ENCODE measurements around the gene CCDC8. TPM values are rescaled to one million over a fixed set of nuclear protein-coding genes. Genes with fewer than 3 reads are reported as not detected.

CCDC8 gene
- total and polyA plus RNA-seq, 2 of the 4 experiments (the other 2 are of a cell fraction) = 9.3 to 10.2 TPM

GRCh38 chr19:46448601-46449000 lies 35.2 kb upstream of the CCDC8 start:
- no peak overlapping the region for H2BK5ac ChIP-seq (ENCODE audit: low read depth, low read length, poor library complexity, severe bottlenecking)
- H3K4me2 ChIP-seq (ENCODE audit: low read depth, low read length) = no peak overlapping the region
- H2AK9ac ChIP-seq (replicated peaks; ENCODE audit: low read depth, low read length, poor library complexity) = no peak overlapping the region
- no peak overlapping the region for H3K56ac ChIP-seq (ENCODE audit: extremely low read depth, insufficient read depth, low read length)
- DNase-seq (no peak), ATAC-seq (ENCODE audit: low read depth) (no peak)
- H4K5ac ChIP-seq (ENCODE audit: low read depth, low read length) = no peak overlapping the region
- no peak overlapping the region for H4K91ac ChIP-seq (ENCODE audit: insufficient read depth, low read depth, low read length)
- in situ Hi-C loops (cut with MboI; ENCODE audit: low sequenced_read_pairs) (no loop called here), intact Hi-C loops (cut with micrococcal nuclease) (no loop called here), dilution Hi-C loops (cut with HindIII; ENCODE audit: low sequenced_read_pairs, unreplicated experiment) (no loop called here)
- no TSS peak for BruUV-seq (replicated peaks)
- no peak overlapping the region for H2BK15ac ChIP-seq (ENCODE audit: low read depth, low read length)
- WGBS, 2 experiments (ENCODE audit: extremely low coverage in 2 of 2, insufficient read length in 1 of 2) = 86% methylated on average over 4 of the region's 10 CpGs; no CpG with 5 or more reads in 1 of the 2 experiments
- no peak overlapping the region for H3K23ac ChIP-seq (ENCODE audit: low read depth, low read length)
- no peak overlapping the region for H2AFZ ChIP-seq (replicated peaks; ENCODE audit: low read length, poor library complexity)
- H3K36me3 ChIP-seq (ENCODE audit: control insufficient read depth, insufficient read depth, low read length) = no peaks in the 10 kb centered on the region
- H2BK20ac ChIP-seq (ENCODE audit: low read depth, low read length) = no peak overlapping the region
- H2AK5ac ChIP-seq (ENCODE audit: low read depth, low read length) = no peak overlapping the region
- H3K9ac ChIP-seq (ENCODE audit: low read depth, low read length) = no peak overlapping the region
- H3K9me1 ChIP-seq (ENCODE audit: insufficient read depth, low read length) = no peaks in the 10 kb centered on the region
- ChIA-PET CTCF (no interaction called here), POLR2A (ENCODE audit: unreplicated experiment) (no interaction called here)
- H3K14ac ChIP-seq (replicated peaks; ENCODE audit: low read depth, low read length) = no peak overlapping the region
- H3K27me3 ChIP-seq (ENCODE audit: control insufficient read depth, insufficient read depth, low read length) = peaks cover 15% of the 10 kb centered on the region
- H2BK120ac ChIP-seq (ENCODE audit: low read depth, low read length) = no peak overlapping the region
- no peak for TF ChIP-seq MXI1 (IDR thresholded peaks at IDR 0.05; ENCODE audit: borderline replicate concordance, low read depth, low read length)
- no peak overlapping the region for H3K27ac ChIP-seq (ENCODE audit: insufficient read depth, low read length)
- no peaks in the 10 kb centered on the region for H3K79me1 ChIP-seq (ENCODE audit: low read depth in 1 of 2, low read length in 2 of 2)
- no peak overlapping the region for H4K8ac ChIP-seq (ENCODE audit: low read depth in 2 of 2, low read length in 2 of 2)
- H3K18ac ChIP-seq (ENCODE audit: low read depth, low read length) = no peak overlapping the region
- H3K4me3 ChIP-seq (ENCODE audit: insufficient read depth, low read depth, low read length) = no peak overlapping the region
- no peaks in the 10 kb centered on the region for H3K4me1 ChIP-seq (ENCODE audit: control insufficient read depth, insufficient read depth, low read length)
- H3K4ac ChIP-seq (ENCODE audit: low read depth, low read length) = no peak overlapping the region
- H4K20me1 ChIP-seq (ENCODE audit: insufficient read depth, low read length) = no peaks in the 10 kb centered on the region
- H3K9me3 ChIP-seq (ENCODE audit: control insufficient read depth, insufficient read depth, low read length) = peaks cover 6% of the 10 kb centered on the region

All from IMR-90 (cell line).